Measurements from ENCODE around the gene GAS2L1.

- TF ChIP-seq TOX (CRISPR knock-in tag; IDR thresholded peaks at IDR 0.05; ENCODE audit: borderline replicate concordance), result no peak
- no peak for TF ChIP-seq ISL1 (CRISPR knock-in tag; IDR thresholded peaks at IDR 0.05)
- no peak for TF ChIP-seq CSRNP3 (CRISPR knock-in tag; IDR thresholded peaks at IDR 0.05)
- no peak for TF ChIP-seq PATZ1 (CRISPR knock-in tag; IDR thresholded peaks at IDR 0.05; ENCODE audit: borderline replicate concordance)
- no peak for TF ChIP-seq OSR1 (CRISPR knock-in tag; IDR thresholded peaks at IDR 0.05)
- TF ChIP-seq RARB (CRISPR knock-in tag; IDR thresholded peaks at IDR 0.05), result no peak
- no peak for TF ChIP-seq ARNTL (CRISPR knock-in tag; IDR thresholded peaks at IDR 0.05; ENCODE audit: borderline replicate concordance, low read depth)
- no peak for TF ChIP-seq ZNF70 (CRISPR knock-in tag; IDR thresholded peaks at IDR 0.05)
- TF ChIP-seq GLIS3 (CRISPR knock-in tag; IDR thresholded peaks at IDR 0.05), result no peak
- no peak for TF ChIP-seq BACH2 (CRISPR knock-in tag; IDR thresholded peaks at IDR 0.05; ENCODE audit: borderline replicate concordance)
These were observed 34.8 kb downstream of the GAS2L1 start for GRCh38 chr22:29341056-29341848.
